HepG2 (cell line): Measurements from ENCODE around the gene ELMOD3. TPM values are rescaled to one million over a fixed set of nuclear protein-coding genes. Genes with fewer than 3 reads are reported as not detected.

Experiments
- ATAC-seq: fragments of 200-7000 bp; cut with Tn5 transposase; 3 replicates; pipeline ENCODE4 v1.9.1; 2020; ENCODE audit warnings: mild to moderate bottlenecking, moderate library complexity
- BruUV-seq: library from RNA; stranded (reverse); fragments of 400-500 nt; replicated peaks from 2 replicates; lab custom pipeline; 2021; lab: Mats Ljungman, UMichigan
- CTCF ChIA-PET: fragments of 300-600 bp; formaldehyde crosslinking; extraction: SDS; loops from one replicate; lab custom pipeline; 2021; ENCODE audit warnings: low total read pairs, inconsistent platforms, low intra/inter-chr PET ratio; lab: Yijun Ruan, JAX
- POLR2A ChIA-PET: fragments of 350-600 bp; sonication (Branson Sonifier 250); formaldehyde crosslinking; loops from one replicate; lab custom pipeline; 2020; ENCODE audit warnings: antibody characterized with exemption, inconsistent platforms; lab: Yijun Ruan, JAX
- DNase-seq: peaks from one replicate; pipeline ENCODE4 v3.0.0-alpha.2; 2015; ENCODE audit warnings: low spot score
- FAIRE-seq: peaks from 3 replicates; lab custom pipeline; 2011; peaks lifted over from hg19 to GRCh38; lab: Jason Lieb, UNC
- H2AFZ ChIP-seq: one replicate; pipeline ENCODE4 v1.6.1; 2011; ENCODE audit warnings: low read length, inconsistent platforms
- H3K27ac ChIP-seq: fragments of 300-600 bp; 3 replicates; pipeline ENCODE4 v1.8.0; 2011; ENCODE audit warnings: mixed run types, mild to moderate bottlenecking, mixed read lengths, low read length, inconsistent platforms; ENCODE audit not compliant: insufficient read depth; ENCODE audit errors: extremely low read length
- H3K27me3 ChIP-seq, 2 experiments: fragments of 200-600 bp in 1 of 2; 2 replicates in 1 of 2; 3 replicates in 1 of 2; pipeline versions ENCODE4 v1.6.0 to v1.8.0; 2011; ENCODE audit warnings: low read length in 2 of 2, mild to moderate bottlenecking in 2 of 2, moderate library complexity in 2 of 2, inconsistent platforms in 1 of 2; ENCODE audit not compliant: insufficient read depth in 2 of 2, control insufficient read depth in 1 of 2
- H3K36me3 ChIP-seq, 2 experiments: fragments of 200-600 bp in 1 of 2; replicated peaks in 1 of 2; 2 replicates in 1 of 2; 3 replicates in 1 of 2; pipeline versions ENCODE4 v1.5.1 to v1.8.0; 2011; ENCODE audit warnings: low read length in 2 of 2, inconsistent platforms in 1 of 2; ENCODE audit not compliant: insufficient read depth in 2 of 2, control insufficient read depth in 1 of 2
- H3K4me1 ChIP-seq: 2 replicates; pipeline ENCODE4 v1.5.1; 2012; ENCODE audit warnings: low read length, inconsistent platforms; ENCODE audit not compliant: insufficient read depth
- H3K4me2 ChIP-seq: 2 replicates; pipeline ENCODE4 v1.6.0; 2011; ENCODE audit warnings: low read depth, low read length, inconsistent platforms
- H3K4me3 ChIP-seq, 3 experiments: fragments of 200-600 bp in 1 of 3; sonication (generic), shearing (Covaris generic) in 1 of 3; replicated peaks in 1 of 3; 2 replicates each; pipeline ENCODE4 v1.5.1; 2011 to 2016; ENCODE audit warnings: low read length in 3 of 3, inconsistent platforms in 2 of 3, low read depth in 2 of 3, mild to moderate bottlenecking in 2 of 3, control low read depth in 1 of 3, mixed read lengths in 1 of 3; ENCODE audit not compliant: insufficient read depth in 1 of 3
- H3K79me2 ChIP-seq: one replicate; pipeline ENCODE4 v1.6.1; 2011; ENCODE audit warnings: low read length, inconsistent platforms; ENCODE audit not compliant: insufficient read depth
- H3K9ac ChIP-seq: 2 replicates; pipeline ENCODE4 v1.6.0; 2011; ENCODE audit warnings: mild to moderate bottlenecking, low read depth, low read length, inconsistent platforms; ENCODE audit not compliant: insufficient read depth
- H3K9me3 ChIP-seq: 2 replicates; pipeline ENCODE4 v1.5.1; 2012; ENCODE audit warnings: mild to moderate bottlenecking, low read length
- H4K20me1 ChIP-seq: 2 replicates; pipeline ENCODE4 v1.6.0; 2011; ENCODE audit warnings: inconsistent platforms, mild to moderate bottlenecking, low read length, moderate library complexity; ENCODE audit not compliant: insufficient read depth
- NFE2L1 ChIP-seq: sonication (generic); formaldehyde crosslinking; IDR thresholded peaks from 2 replicates; pipeline ENCODE4 v1.4.0; 2020; ENCODE audit warnings: missing genetic modification reagents, mild to moderate bottlenecking, borderline replicate concordance
- SRSF9 ChIP-seq: fragments of 200-400 bp; formaldehyde crosslinking; IDR thresholded peaks from 2 replicates; pipeline ENCODE4 v1.6.1; 2018; ENCODE audit warnings: borderline replicate concordance, mild to moderate bottlenecking, low read depth, low read length; ENCODE audit not compliant: insufficient read depth, poor library complexity, severe bottlenecking
- TMF1 ChIP-seq: sonication (generic); formaldehyde crosslinking; IDR thresholded peaks from 2 replicates; pipeline ENCODE4 v1.8.1; 2022; ENCODE audit warnings: low read depth, missing genetic modification reagents
- WIZ ChIP-seq: sonication (generic); formaldehyde crosslinking; IDR thresholded peaks from 2 replicates; pipeline ENCODE4 v1.5.1; 2020; ENCODE audit warnings: mild to moderate bottlenecking, missing genetic modification reagents
- ZFP36L2 ChIP-seq: sonication (generic); formaldehyde crosslinking; IDR thresholded peaks from 2 replicates; pipeline ENCODE4 v1.4.0; 2020; ENCODE audit warnings: missing genetic modification reagents
- ZMYM2 ChIP-seq: sonication (generic); formaldehyde crosslinking; IDR thresholded peaks from 2 replicates; pipeline ENCODE4 v1.8.0; 2022; ENCODE audit warnings: mild to moderate bottlenecking, missing genetic modification reagents
- ZNF264 ChIP-seq: sonication (generic); formaldehyde crosslinking; IDR thresholded peaks from 2 replicates; pipeline ENCODE4 v1.4.0; 2020; ENCODE audit warnings: missing genetic modification reagents
- ZNF530 ChIP-seq: sonication (generic); formaldehyde crosslinking; IDR thresholded peaks from 2 replicates; pipeline ENCODE4 v1.5.0; 2020; ENCODE audit warnings: low read depth, mild to moderate bottlenecking, missing genetic modification reagents
- ZNF570 ChIP-seq: sonication (generic); formaldehyde crosslinking; IDR thresholded peaks from 2 replicates; pipeline ENCODE4 v1.4.0; 2020; ENCODE audit warnings: mild to moderate bottlenecking, missing genetic modification reagents, borderline replicate concordance
- ZNF761 ChIP-seq: sonication (generic); formaldehyde crosslinking; conservative IDR thresholded peaks from 2 replicates; pipeline ENCODE4 v1.4.0; 2020; ENCODE audit warnings: mild to moderate bottlenecking, missing genetic modification reagents
- WGBS: methylation state at CpG from one replicate; pipeline ENCODE4 v1.1.6; 2017; ENCODE audit warnings: low lambda C conversion rate; 5-methylcytosine and 5-hydroxymethylcytosine counted together
- in situ Hi-C: cut with HindIII; loops from 2 replicates; pipeline ENCODE4 v1.10.0; 2017; ENCODE audit warnings: low pct_unique_long_range_greater_than_20kb; ENCODE audit not compliant: extremely low pct_ligation_motif_present
- intact Hi-C: fragments of 100-400 bp; cut with micrococcal nuclease; formaldehyde crosslinking; loops from one replicate; pipeline ENCODE4 v1.10.0; 2022; ENCODE audit not compliant: unreplicated experiment
- polyA plus RNA-seq, 8 experiments: library from polyadenylated mRNA; depleted of rRNA in 3 of 8; stranded (reverse) in 7 of 8; unstranded in 1 of 8; fragments of >200 nt; fragmentation: Illumina TruSeq in 4 of 8; extraction: Trizol in 4 of 8; gene quantifications; 2 replicates each; pipeline versions ENCODE4 v1.2.1 to v1.2.3, GENCODE V29; 2011 to 2016; ENCODE audit warnings: low read depth in 4 of 8, missing spikeins in 1 of 8, mixed read lengths in 1 of 8; ENCODE audit not compliant: insufficient read depth in 1 of 8
- total RNA-seq, 5 experiments: library from RNA; depleted of rRNA; stranded (reverse); fragments of >200 nt; fragmentation: Illumina TruSeq; extraction: Trizol; gene quantifications; 2 replicates each; pipeline ENCODE4 v1.2.3, GENCODE V29; 2016; ENCODE audit warnings: low read depth in 1 of 5
- TF ChIP-seq, protein P1 (sequence below): IDR thresholded peaks from 2 replicates; pipeline ENCODE4 v1.4.0; 2020; ENCODE audit warnings: mild to moderate bottlenecking, missing genetic modification reagents
- TF ChIP-seq, protein P2 (sequence below): sonication (generic); formaldehyde crosslinking; IDR thresholded peaks from 2 replicates; pipeline ENCODE4 v1.5.1; 2020; ENCODE audit warnings: mild to moderate bottlenecking, missing genetic modification reagents, borderline replicate concordance

The ELMOD3 gene
- total and polyA plus RNA-seq, 2 of the 13 experiments (the other 11 are each of a cell fraction or from before 2014, with no cell fraction given) = 13.3 to 19.5 TPM

GRCh38 chr2:85400541-85401463, 46.2 kb downstream of the ELMOD3 start:
- no peak overlapping the region for H3K4me2 ChIP-seq
- H3K4me3 ChIP-seq = no peak overlapping the region
- H3K9me3 ChIP-seq = no peaks in the 10 kb centered on the region
- ATAC-seq (peak; percentile 14), FAIRE-seq (no peak), DNase-seq (no peak)
- H4K20me1 ChIP-seq = no peaks in the 10 kb centered on the region
- TF ChIP-seq NFE2L1 (CRISPR knock-in tag) (no peak), TMF1 (CRISPR knock-in tag) (no peak), ZFP36L2 (CRISPR knock-in tag) (no peak), ZNF264 (CRISPR knock-in tag) (no peak), WIZ (no peak), ZMYM2 (CRISPR knock-in tag) (no peak), ZNF761 (CRISPR knock-in tag) (no peak), SRSF9 (no peak), ZNF570 (CRISPR knock-in tag) (no peak), ZNF530 (CRISPR knock-in tag) (no peak)
- TF ChIP-seq, protein P1, sequence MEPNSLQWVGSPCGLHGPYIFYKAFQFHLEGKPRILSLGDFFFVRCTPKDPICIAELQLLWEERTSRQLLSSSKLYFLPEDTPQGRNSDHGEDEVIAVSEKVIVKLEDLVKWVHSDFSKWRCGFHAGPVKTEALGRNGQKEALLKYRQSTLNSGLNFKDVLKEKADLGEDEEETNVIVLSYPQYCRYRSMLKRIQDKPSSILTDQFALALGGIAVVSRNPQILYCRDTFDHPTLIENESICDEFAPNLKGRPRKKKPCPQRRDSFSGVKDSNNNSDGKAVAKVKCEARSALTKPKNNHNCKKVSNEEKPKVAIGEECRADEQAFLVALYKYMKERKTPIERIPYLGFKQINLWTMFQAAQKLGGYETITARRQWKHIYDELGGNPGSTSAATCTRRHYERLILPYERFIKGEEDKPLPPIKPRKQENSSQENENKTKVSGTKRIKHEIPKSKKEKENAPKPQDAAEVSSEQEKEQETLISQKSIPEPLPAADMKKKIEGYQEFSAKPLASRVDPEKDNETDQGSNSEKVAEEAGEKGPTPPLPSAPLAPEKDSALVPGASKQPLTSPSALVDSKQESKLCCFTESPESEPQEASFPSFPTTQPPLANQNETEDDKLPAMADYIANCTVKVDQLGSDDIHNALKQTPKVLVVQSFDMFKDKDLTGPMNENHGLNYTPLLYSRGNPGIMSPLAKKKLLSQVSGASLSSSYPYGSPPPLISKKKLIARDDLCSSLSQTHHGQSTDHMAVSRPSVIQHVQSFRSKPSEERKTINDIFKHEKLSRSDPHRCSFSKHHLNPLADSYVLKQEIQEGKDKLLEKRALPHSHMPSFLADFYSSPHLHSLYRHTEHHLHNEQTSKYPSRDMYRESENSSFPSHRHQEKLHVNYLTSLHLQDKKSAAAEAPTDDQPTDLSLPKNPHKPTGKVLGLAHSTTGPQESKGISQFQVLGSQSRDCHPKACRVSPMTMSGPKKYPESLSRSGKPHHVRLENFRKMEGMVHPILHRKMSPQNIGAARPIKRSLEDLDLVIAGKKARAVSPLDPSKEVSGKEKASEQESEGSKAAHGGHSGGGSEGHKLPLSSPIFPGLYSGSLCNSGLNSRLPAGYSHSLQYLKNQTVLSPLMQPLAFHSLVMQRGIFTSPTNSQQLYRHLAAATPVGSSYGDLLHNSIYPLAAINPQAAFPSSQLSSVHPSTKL (CRISPR knock-in tag) = no peak
- TF ChIP-seq, protein P2, sequence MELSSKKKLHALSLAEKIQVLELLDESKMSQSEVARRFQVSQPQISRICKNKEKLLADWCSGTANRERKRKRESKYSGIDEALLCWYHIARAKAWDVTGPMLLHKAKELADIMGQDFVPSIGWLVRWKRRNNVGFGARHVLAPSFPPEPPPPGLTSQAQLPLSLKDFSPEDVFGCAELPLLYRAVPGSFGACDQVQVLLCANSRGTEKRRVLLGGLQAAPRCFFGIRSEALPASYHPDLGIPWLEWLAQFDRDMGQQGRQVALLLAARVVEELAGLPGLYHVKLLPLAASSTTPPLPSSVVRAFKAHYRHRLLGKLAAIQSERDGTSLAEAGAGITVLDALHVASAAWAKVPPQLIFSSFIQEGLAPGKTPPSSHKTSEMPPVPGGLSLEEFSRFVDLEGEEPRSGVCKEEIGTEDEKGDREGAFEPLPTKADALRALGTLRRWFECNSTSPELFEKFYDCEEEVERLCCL (CRISPR knock-in tag) = no peak
- no peaks in the 10 kb centered on the region for H3K36me3 ChIP-seq
- H3K9ac ChIP-seq = no peak overlapping the region
- ChIA-PET CTCF (no interaction called here), POLR2A (interaction anchor here (0.9 to 3.4 kb wide), 5 partner anchors 18 to 194 kb away, joined by 3 to 13 read pairs (median 4); partner anchors contain the start of genes ELMOD3, MAT2A, RETSAT and RNF181)
- no peak overlapping the region for H3K27ac ChIP-seq
- whole genome bisulfite sequencing = 67% methylated on average over 14 of the region's 14 CpGs
- intact Hi-C loops = no loop called here
- in situ Hi-C loops = no loop called here
- no TSS peak for BruUV-seq
- H3K27me3 ChIP-seq = no peaks in the 10 kb centered on the region
- no peaks in the 10 kb centered on the region for H3K79me2 ChIP-seq
- H2AFZ ChIP-seq = no peak overlapping the region
- H3K4me1 ChIP-seq = peaks cover 45% of the 10 kb centered on the region
